OCI-LY7 (cell line): ENCODE results near the gene PVALEF. TPM values are rescaled to one million over a fixed set of nuclear protein-coding genes. Genes with fewer than 3 reads are reported as not detected.

Source experiments
- BruUV-seq: library from RNA; stranded (reverse); fragments of 400-500 nt; replicated peaks from 2 replicates; lab custom pipeline; 2021; lab: Mats Ljungman, UMichigan
- CTCF ChIA-PET: fragments of 300-600 bp; sonication (Branson Sonifier 250); formaldehyde crosslinking; loops from one replicate; lab custom pipeline; 2022; ENCODE audit warnings: antibody characterized with exemption; ENCODE audit not compliant: unreplicated experiment; lab: Charles Lee
- POLR2A ChIA-PET: fragments of 300-600 bp; sonication (Branson Sonifier 250); formaldehyde crosslinking; loops from one replicate; lab custom pipeline; 2022; ENCODE audit warnings: antibody characterized with exemption; lab: Charles Lee
- DNase-seq: peaks from one replicate; pipeline ENCODE4 v3.0.0-alpha.2; 2015; ENCODE audit warnings: low spot score
- H2AFZ ChIP-seq: fragments of 200-600 bp; sonication (generic), shearing (Covaris generic); 2 replicates; pipeline ENCODE4 v1.6.1; 2014; ENCODE audit warnings: mild to moderate bottlenecking, antibody characterized with exemption, low read length, moderate library complexity
- H3K27ac ChIP-seq: fragments of 200-600 bp; sonication (generic); 2 replicates; pipeline ENCODE4 v1.5.1; 2014; ENCODE audit warnings: mixed run types, low read depth, mild to moderate bottlenecking, moderate library complexity, low read length, inconsistent platforms; ENCODE audit not compliant: poor library complexity, severe bottlenecking
- H3K36me3 ChIP-seq: fragments of 200-600 bp; sonication (generic); 2 replicates; pipeline ENCODE4 v1.6.1; 2014; ENCODE audit warnings: mild to moderate bottlenecking, antibody characterized with exemption, low read length, moderate library complexity, mixed read lengths; ENCODE audit not compliant: insufficient read depth
- H3K4me1 ChIP-seq: fragments of 200-600 bp; sonication (generic); 2 replicates; pipeline ENCODE4 v1.5.1; 2014; ENCODE audit warnings: mild to moderate bottlenecking, low read length; ENCODE audit not compliant: insufficient read depth, poor library complexity, severe bottlenecking
- H3K4me2 ChIP-seq: fragments of 200-600 bp; sonication (generic); 2 replicates; pipeline ENCODE4 v1.6.1; 2014; ENCODE audit warnings: mild to moderate bottlenecking, low read length
- H3K4me3 ChIP-seq: fragments of 200-600 bp; sonication (generic); 2 replicates; pipeline ENCODE4 v1.5.1; 2014; ENCODE audit warnings: mild to moderate bottlenecking, low read depth, low read length; ENCODE audit not compliant: poor library complexity, severe bottlenecking
- H3K79me2 ChIP-seq: fragments of 200-600 bp; sonication (generic); 2 replicates; pipeline ENCODE4 v1.6.1; 2016; ENCODE audit warnings: low read depth, mild to moderate bottlenecking, low read length, moderate library complexity, mixed read lengths; ENCODE audit not compliant: insufficient read depth
- H3K9me2 ChIP-seq: fragments of 200-600 bp; sonication (generic); 2 replicates; pipeline ENCODE4 v1.6.1; 2016; ENCODE audit warnings: mild to moderate bottlenecking, low read length, mixed read lengths; ENCODE audit not compliant: insufficient read depth
- H3K9me3 ChIP-seq: fragments of 200-600 bp; sonication (generic); 2 replicates; pipeline ENCODE4 v1.6.1; 2014; ENCODE audit warnings: mild to moderate bottlenecking, mixed run types, low read length, mixed read lengths
- H4K20me1 ChIP-seq: fragments of 200-600 bp; sonication (generic); 2 replicates; pipeline ENCODE4 v1.6.1; 2014; ENCODE audit warnings: mild to moderate bottlenecking, antibody characterized with exemption, low read length, moderate library complexity, mixed read lengths; ENCODE audit not compliant: insufficient read depth
- EZH2phosphoT487 ChIP-seq: fragments of 200-600 bp; sonication (generic); IDR thresholded peaks from 2 replicates; pipeline ENCODE4 v1.6.1; 2018; ENCODE audit warnings: low read depth, borderline replicate concordance, mild to moderate bottlenecking, mixed run types, antibody characterized with exemption, low read length, moderate library complexity, mixed read lengths
- intact Hi-C: fragments of 100-400 bp; cut with micrococcal nuclease; formaldehyde crosslinking; loops from one replicate; pipeline ENCODE4 v1.10.0; 2022; ENCODE audit not compliant: unreplicated experiment
- total RNA-seq, 2 experiments: library from RNA; depleted of rRNA in 1 of 2; stranded (reverse); fragments of >200 nt in 1 of 2; shearing (Covaris generic) in 1 of 2; gene quantifications; 2 replicates each; pipeline ENCODE4 v1.2.3, GENCODE V29; 2014 to 2022
- TF ChIP-seq, protein P1 (sequence below): fragments of 200-600 bp; sonication (generic); conservative IDR thresholded peaks from 2 replicates; pipeline ENCODE4 v1.5.1; 2014; ENCODE audit warnings: mild to moderate bottlenecking, antibody characterized with exemption, low read length, moderate library complexity, mixed read lengths

The PVALEF gene
- total RNA-seq, 2 experiments from 2014 or later: not detected

DNA sequence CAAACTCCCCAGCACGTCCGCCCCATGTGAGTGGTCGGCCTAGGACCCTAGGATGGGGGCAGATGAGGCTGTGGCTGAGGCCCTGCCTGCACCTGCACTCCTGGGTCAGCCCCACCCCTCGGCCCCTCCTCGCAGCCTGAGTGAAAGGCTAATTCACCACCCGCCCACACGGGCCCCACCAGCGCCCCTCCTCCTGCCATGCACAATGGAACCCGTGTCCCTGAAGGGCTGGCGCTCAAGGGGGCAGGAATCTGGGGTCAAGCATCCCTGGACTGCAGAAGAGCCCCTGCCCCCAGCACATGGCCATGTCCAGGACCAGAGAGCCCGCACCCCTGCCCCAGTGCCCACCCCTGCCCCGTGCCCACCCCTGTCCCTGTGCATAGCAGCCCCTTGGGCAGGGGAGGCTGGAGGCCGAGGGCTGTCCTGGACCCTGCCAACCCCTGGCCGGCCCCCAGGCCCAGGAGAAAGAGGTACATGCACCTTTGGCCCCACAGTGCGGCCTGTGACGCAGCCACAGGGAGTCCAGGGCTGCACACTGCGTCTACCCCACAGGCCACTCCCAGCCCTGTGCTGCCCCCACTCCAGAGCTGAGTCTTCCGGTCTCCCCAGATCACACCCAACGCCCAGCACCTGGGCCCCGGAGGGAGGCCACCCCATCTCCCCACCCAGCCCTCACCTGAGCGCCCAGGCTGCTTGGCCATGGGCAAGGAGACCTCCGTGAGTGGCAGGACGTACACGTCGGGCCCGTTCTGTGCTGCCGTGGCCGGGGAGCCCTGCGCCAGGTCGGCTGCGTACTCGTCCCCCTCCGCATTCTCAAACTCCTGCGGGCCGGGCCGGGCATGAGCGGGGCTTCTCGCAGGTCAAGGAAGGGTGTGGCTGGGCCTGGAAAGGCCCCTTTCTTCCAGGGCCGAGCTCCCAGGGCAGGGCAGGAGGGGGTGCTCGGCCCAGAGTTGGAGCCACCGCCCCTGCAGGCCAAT lies 34.6 kb upstream of the PVALEF start:
- H4K20me1 ChIP-seq: no peaks in the 10 kb centered on the region
- DNase-seq: no peak
- CTCF ChIA-PET: no interaction called here

DNA sequence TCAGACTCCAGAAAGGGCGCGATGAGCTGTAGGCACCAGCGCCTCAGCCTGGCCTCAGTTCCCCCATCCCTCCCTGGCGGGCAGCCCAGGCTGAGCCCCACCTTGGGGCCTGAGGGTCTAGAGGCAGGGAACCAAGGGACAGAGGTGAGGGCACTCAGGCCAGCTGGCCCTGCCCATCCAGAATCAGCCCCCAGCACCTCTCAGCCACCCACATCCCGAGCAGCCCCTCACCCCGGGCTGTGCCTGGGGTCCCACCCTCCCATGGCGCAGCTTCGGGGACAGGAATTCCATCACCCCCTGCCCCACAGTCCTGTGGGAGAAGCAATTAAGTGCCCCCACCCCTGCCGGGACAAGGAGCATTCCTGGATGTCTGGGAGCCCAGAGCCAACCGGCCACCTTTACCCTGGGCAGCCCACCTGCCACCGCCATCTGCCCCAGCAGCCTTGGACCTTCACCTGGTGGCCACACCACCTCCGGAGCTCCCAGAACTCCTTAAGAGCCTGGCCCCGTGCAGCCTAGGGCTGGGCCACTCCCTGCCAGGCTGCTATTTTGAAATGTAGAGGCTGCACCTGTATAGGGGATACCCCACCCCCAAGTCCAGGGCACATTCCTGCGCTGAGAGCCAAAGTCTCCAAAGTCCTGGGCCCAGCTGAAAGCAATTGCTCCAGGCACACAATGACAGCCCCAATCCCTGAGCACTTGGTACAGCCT lies 33.7 kb upstream of the PVALEF start:
- no peak overlapping the region for H3K27ac ChIP-seq
- H3K79me2 ChIP-seq: no peaks in the 10 kb centered on the region
- H3K36me3 ChIP-seq: no peaks in the 10 kb centered on the region
- TF ChIP-seq, protein P1, sequence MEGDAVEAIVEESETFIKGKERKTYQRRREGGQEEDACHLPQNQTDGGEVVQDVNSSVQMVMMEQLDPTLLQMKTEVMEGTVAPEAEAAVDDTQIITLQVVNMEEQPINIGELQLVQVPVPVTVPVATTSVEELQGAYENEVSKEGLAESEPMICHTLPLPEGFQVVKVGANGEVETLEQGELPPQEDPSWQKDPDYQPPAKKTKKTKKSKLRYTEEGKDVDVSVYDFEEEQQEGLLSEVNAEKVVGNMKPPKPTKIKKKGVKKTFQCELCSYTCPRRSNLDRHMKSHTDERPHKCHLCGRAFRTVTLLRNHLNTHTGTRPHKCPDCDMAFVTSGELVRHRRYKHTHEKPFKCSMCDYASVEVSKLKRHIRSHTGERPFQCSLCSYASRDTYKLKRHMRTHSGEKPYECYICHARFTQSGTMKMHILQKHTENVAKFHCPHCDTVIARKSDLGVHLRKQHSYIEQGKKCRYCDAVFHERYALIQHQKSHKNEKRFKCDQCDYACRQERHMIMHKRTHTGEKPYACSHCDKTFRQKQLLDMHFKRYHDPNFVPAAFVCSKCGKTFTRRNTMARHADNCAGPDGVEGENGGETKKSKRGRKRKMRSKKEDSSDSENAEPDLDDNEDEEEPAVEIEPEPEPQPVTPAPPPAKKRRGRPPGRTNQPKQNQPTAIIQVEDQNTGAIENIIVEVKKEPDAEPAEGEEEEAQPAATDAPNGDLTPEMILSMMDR: no peak
- TF ChIP-seq EZH2phosphoT487: no peak
- no peak for DNase-seq
- ChIA-PET POLR2A (no interaction called here), CTCF (no interaction called here)
- H3K9me3 ChIP-seq: no peaks in the 10 kb centered on the region
- H3K9me2 ChIP-seq: no peaks in the 10 kb centered on the region
- no peaks in the 10 kb centered on the region for H4K20me1 ChIP-seq
- no peaks in the 10 kb centered on the region for H3K4me1 ChIP-seq
- no peak overlapping the region for H3K4me2 ChIP-seq
- no peak overlapping the region for H3K4me3 ChIP-seq
- intact Hi-C loops: no loop called here
- BruUV-seq: no TSS peak
- no peak overlapping the region for H2AFZ ChIP-seq

More for the DNA sequence above, 34.6 kb upstream of the PVALEF start:
- no peak overlapping the region for H2AFZ ChIP-seq
- no peaks in the 10 kb centered on the region for H3K9me3 ChIP-seq
- POLR2A ChIA-PET: no interaction called here
- no peak overlapping the region for H3K27ac ChIP-seq
- no peak overlapping the region for H3K4me2 ChIP-seq
- intact Hi-C loops: no loop called here
- no peaks in the 10 kb centered on the region for H3K9me2 ChIP-seq
- no peaks in the 10 kb centered on the region for H3K4me1 ChIP-seq
- no peaks in the 10 kb centered on the region for H3K79me2 ChIP-seq
- H3K4me3 ChIP-seq: no peak overlapping the region
- no TSS peak for BruUV-seq
- TF ChIP-seq, protein P1: no peak
- TF ChIP-seq EZH2phosphoT487: no peak
- no peaks in the 10 kb centered on the region for H3K36me3 ChIP-seq
